Left ventricle myocardium inferior (tissue), 1 donor: ENCODE measurements around the gene CBLC. TPM values are rescaled to one million over a fixed set of nuclear protein-coding genes. Genes with fewer than 3 reads are reported as not detected.

Experiments used
- DNase-seq: peaks from one replicate; pipeline ENCODE4 v3.0.0-alpha.2; 2020
- H3K27ac ChIP-seq: fragments of 200-600 bp; replicated peaks from 2 replicates; pipeline ENCODE4 v1.8.0; 2021
- H3K27me3 ChIP-seq: fragments of 200-600 bp; 2 replicates; pipeline ENCODE4 v1.8.0; 2021; ENCODE audit warnings: low read depth
- H3K36me3 ChIP-seq: fragments of 200-600 bp; 2 replicates; pipeline ENCODE4 v1.8.0; 2021
- H3K4me1 ChIP-seq: fragments of 200-600 bp; 2 replicates; pipeline ENCODE4 v1.8.0; 2021
- H3K4me3 ChIP-seq: fragments of 200-600 bp; 2 replicates; pipeline ENCODE4 v1.8.0; 2021; ENCODE audit warnings: mild to moderate bottlenecking, moderate library complexity
- H3K9me3 ChIP-seq: fragments of 200-600 bp; replicated peaks from 2 replicates; pipeline ENCODE4 v1.8.0; 2021
- CTCF ChIP-seq: fragments of 200-600 bp; IDR thresholded peaks from 2 replicates; pipeline ENCODE4 v1.8.0; 2021; ENCODE audit warnings: antibody characterized with exemption, mild to moderate bottlenecking, borderline replicate concordance
- intact Hi-C: fragments of 100-400 bp; cut with micrococcal nuclease; formaldehyde crosslinking; loops from one replicate; pipeline ENCODE4 v1.11.0; 2022
- total RNA-seq: library from RNA; stranded (reverse); fragmentation: NEBNext Ultra II Directional; extraction: Animal tissue kit (Norgen Biotek cat#: 25700); gene quantifications from one replicate; pipeline ENCODE4 v1.2.1, GENCODE V29; 2021
- donor health status: DM: no; HTN: yes; CAD: no; lungs with severe emphysema.

The CBLC gene
- total RNA-seq, 1 donor from 2014 or later, result not detected

- H3K4me1 ChIP-seq, result no peaks in the 10 kb centered on the region
- no peak overlapping the region for H3K4me3 ChIP-seq
- intact Hi-C loops, result no loop called here
- H3K9me3 ChIP-seq, result no peaks in the 10 kb centered on the region
- DNase-seq, result no peak
- TF ChIP-seq CTCF, result no peak
- no peak overlapping the region for H3K27ac ChIP-seq
- no peaks in the 10 kb centered on the region for H3K36me3 ChIP-seq
- no peaks in the 10 kb centered on the region for H3K27me3 ChIP-seq
Measured at GRCh38 chr19:44732235-44733014, 45.3 kb upstream of the CBLC start.

- intact Hi-C loops, result no loop called here
- TF ChIP-seq CTCF, result no peak
- H3K9me3 ChIP-seq, result no peaks in the 10 kb centered on the region
- H3K4me1 ChIP-seq, result peaks cover 10% of the 10 kb centered on the region
- no peaks in the 10 kb centered on the region for H3K36me3 ChIP-seq
- H3K27ac ChIP-seq, result no peak overlapping the region
- H3K4me3 ChIP-seq, result no peak overlapping the region
- DNase-seq, result no peak
- H3K27me3 ChIP-seq, result no peaks in the 10 kb centered on the region
Measured at GRCh38 chr19:44734357-44734756, 43.3 kb upstream of the CBLC start.

DNA sequence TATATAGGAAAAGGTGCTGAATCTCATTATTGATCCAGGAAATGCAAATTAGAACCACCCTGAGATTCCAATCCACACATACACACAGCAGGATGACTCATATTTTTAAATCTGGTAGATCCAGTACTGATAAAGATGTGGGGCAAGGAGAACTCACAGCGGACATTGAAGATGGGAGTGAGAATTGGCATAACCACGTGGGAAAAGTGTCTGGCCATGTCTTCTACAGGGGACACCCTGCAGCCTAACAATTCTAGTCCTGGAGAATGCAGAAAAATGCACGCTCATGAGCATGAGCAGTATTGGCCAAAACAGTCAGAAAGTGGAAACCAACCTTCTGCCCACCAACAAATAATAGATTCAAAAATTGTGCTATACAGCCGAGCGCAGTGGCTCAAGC lies 42.7 kb upstream of the CBLC start:
- Histone ChIP-seq H3K4me1 (peaks cover 10% of the 10 kb centered on the region), H3K36me3 (no peaks in the 10 kb centered on the region), H3K4me3 (no peak overlapping the region), H3K9me3 (no peaks in the 10 kb centered on the region), H3K27ac (no peak overlapping the region), H3K27me3 (no peaks in the 10 kb centered on the region)
- TF ChIP-seq CTCF, result no peak
- intact Hi-C loops, result no loop called here
- DNase-seq, result no peak

DNA sequence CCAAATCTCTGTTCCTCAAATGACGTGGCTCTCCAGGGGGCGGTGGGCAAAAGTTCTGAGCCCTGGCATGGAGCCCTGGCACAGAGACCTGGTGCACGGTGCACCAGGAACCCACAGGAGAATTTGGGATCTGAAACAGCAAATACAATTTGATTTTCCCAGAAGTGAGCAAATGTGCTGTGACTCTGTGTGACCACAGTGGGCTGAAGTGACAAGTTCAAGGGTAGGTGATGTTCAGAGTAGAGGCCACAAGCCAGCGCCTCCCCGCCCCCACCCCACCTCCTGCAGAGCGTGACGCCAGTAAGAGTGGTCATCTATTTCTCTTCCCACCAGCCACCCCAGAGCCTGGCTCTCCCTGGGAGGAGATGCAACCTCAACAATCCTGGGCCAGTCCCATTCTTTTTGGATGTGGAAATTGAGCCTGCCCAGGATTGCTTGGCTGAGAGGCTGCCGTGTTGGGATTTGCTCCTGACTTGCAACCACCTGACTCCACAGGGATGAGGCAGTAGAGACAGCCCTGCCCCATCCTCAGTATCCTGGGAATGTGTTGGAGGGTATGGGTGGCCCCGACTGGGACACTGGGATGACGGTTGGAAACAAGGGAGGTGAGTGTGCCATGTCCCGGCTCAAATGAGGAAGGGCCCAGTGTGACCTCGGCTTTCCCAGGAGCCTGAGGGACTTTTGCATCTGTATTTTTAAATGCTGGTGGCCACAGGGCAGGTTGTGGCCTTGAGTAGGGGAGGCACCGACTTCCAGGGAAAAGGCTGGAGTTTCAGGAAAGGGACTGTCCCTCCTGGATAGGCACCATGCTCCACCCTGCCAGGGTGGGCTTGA lies 40.2 kb upstream of the CBLC start:
- Histone ChIP-seq H3K27ac (no peak overlapping the region), H3K4me1 (peaks cover 31% of the 10 kb centered on the region), H3K27me3 (no peaks in the 10 kb centered on the region), H3K9me3 (no peaks in the 10 kb centered on the region), H3K4me3 (no peak overlapping the region), H3K36me3 (no peaks in the 10 kb centered on the region)
- DNase-seq, result no peak
- intact Hi-C loops, result no loop called here
- TF ChIP-seq CTCF, result no peak

- no peak for TF ChIP-seq CTCF
- no peak for DNase-seq
- Histone ChIP-seq H3K27ac (no peak overlapping the region), H3K4me1 (peaks cover 38% of the 10 kb centered on the region), H3K27me3 (no peaks in the 10 kb centered on the region), H3K4me3 (no peak overlapping the region), H3K9me3 (no peaks in the 10 kb centered on the region), H3K36me3 (no peaks in the 10 kb centered on the region)
- intact Hi-C loops, result no loop called here
Measured at GRCh38 chr19:44738136-44738535, 39.6 kb upstream of the CBLC start.
